Liver (tissue), 3 donors: ENCODE results near the gene UBE2U.

Source experiments
- CTCF ChIP-seq: fragments of 150-350 bp; IDR thresholded peaks from 2 replicates; pipeline ENCODE4 v1.5.1; 2017; ENCODE audit warnings: improper control_type of control experiment, low read depth, low read length; ENCODE audit not compliant: missing input control
- EGR1 ChIP-seq, 2 donors: IDR thresholded peaks; 2 replicates each; pipeline ENCODE4 v1.6.1; 2016 to 2018; ENCODE audit warnings: antibody characterized with exemption in 2 of 2, low read depth in 2 of 2
- GABPA ChIP-seq, 2 donors: IDR thresholded peaks in 1 of 2; conservative IDR thresholded peaks in 1 of 2; 2 replicates each; pipeline ENCODE4 v1.6.1; 2016; ENCODE audit warnings: antibody characterized with exemption in 2 of 2, mild to moderate bottlenecking in 1 of 2, moderate library complexity in 1 of 2
- HNF4A ChIP-seq, 2 donors: conservative IDR thresholded peaks; 2 replicates each; pipeline ENCODE4 v1.6.1; 2016; ENCODE audit warnings: antibody characterized with exemption in 2 of 2, mild to moderate bottlenecking in 2 of 2
- JUND ChIP-seq, 2 donors: IDR thresholded peaks; 2 replicates each; pipeline ENCODE4 v1.6.1; 2016; ENCODE audit warnings: antibody characterized with exemption in 2 of 2
- MAX ChIP-seq: IDR thresholded peaks from 2 replicates; pipeline ENCODE4 v1.6.1; 2016; ENCODE audit warnings: antibody characterized with exemption
- RAD21 ChIP-seq, 2 donors: IDR thresholded peaks; 2 replicates each; pipeline ENCODE4 v1.6.1; 2016; ENCODE audit warnings: antibody characterized with exemption in 2 of 2, mild to moderate bottlenecking in 2 of 2
- REST ChIP-seq: IDR thresholded peaks from 2 replicates; pipeline ENCODE4 v1.6.1; 2016; ENCODE audit warnings: antibody characterized with exemption, mild to moderate bottlenecking
- SP1 ChIP-seq: IDR thresholded peaks from 2 replicates; pipeline ENCODE4 v1.6.1; 2018; ENCODE audit warnings: antibody characterized with exemption, mild to moderate bottlenecking
- TAF1 ChIP-seq: conservative IDR thresholded peaks from 2 replicates; pipeline ENCODE4 v1.6.1; 2016; ENCODE audit warnings: antibody characterized with exemption, mild to moderate bottlenecking
- YY1 ChIP-seq: IDR thresholded peaks from 2 replicates; pipeline ENCODE4 v1.6.1; 2016; ENCODE audit warnings: antibody characterized with exemption, mild to moderate bottlenecking
- ZBTB33 ChIP-seq: IDR thresholded peaks from 2 replicates; pipeline ENCODE4 v1.6.1; 2016; ENCODE audit warnings: antibody characterized with exemption
- donor health status: healthy.
- donor health status: healthy.

- TF ChIP-seq CTCF (no peak), SP1 (no peak), REST (no peak), EGR1 (IDR thresholded peaks at IDR 0.05; ENCODE audit: low read depth in 2 of 2) (no peak), RAD21 (IDR thresholded peaks at IDR 0.05) (no peak), JUND (IDR thresholded peaks at IDR 0.05) (no peak), TAF1 (no peak), HNF4A (conservative IDR thresholded peaks at IDR 0.05) (no peak), YY1 (no peak), MAX (no peak), ZBTB33 (no peak), GABPA (IDR thresholded peaks at IDR 0.05 in 1 of 2, conservative IDR thresholded peaks at IDR 0.05 in 1 of 2) (no peak)
These were observed 36.8 kb downstream of the UBE2U start for GRCh38 chr1:64240206-64240605.
